GM21825 (cell line): ENCODE data around the gene GRAMD4.

Source experiments
- ATAC-seq: cut with Tn5 transposase; IDR thresholded peaks from one replicate; pipeline ENCODE4 v1.9.1; 2021; ENCODE audit warnings: mild to moderate bottlenecking, moderate library complexity; ENCODE audit not compliant: unreplicated experiment

The GRAMD4 gene

GRCh38 chr22:46582281-46582933 lies 37.8 kb upstream of the GRAMD4 start:
- ATAC-seq, result no peak

DNA sequence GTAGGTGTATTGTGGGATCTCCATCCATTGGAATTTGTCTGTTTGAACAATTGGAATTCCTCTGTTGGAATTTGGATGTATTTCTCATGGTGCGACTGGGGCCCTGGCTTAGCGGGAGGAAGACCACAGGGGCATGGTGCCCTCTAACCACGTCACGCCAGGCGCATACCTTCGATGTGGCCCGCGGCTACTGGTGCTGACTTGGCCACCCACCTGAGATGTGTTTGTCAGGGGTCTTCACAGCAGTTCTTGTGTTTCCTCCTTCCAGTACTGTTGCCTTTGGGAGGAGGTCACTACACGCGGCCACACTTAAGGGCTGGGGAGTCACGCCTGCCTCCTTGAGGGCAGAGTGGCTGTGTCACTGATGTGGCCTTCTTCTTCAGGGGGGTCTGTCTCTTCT lies 36.6 kb upstream of the GRAMD4 start:
- ATAC-seq, result no peak

DNA sequence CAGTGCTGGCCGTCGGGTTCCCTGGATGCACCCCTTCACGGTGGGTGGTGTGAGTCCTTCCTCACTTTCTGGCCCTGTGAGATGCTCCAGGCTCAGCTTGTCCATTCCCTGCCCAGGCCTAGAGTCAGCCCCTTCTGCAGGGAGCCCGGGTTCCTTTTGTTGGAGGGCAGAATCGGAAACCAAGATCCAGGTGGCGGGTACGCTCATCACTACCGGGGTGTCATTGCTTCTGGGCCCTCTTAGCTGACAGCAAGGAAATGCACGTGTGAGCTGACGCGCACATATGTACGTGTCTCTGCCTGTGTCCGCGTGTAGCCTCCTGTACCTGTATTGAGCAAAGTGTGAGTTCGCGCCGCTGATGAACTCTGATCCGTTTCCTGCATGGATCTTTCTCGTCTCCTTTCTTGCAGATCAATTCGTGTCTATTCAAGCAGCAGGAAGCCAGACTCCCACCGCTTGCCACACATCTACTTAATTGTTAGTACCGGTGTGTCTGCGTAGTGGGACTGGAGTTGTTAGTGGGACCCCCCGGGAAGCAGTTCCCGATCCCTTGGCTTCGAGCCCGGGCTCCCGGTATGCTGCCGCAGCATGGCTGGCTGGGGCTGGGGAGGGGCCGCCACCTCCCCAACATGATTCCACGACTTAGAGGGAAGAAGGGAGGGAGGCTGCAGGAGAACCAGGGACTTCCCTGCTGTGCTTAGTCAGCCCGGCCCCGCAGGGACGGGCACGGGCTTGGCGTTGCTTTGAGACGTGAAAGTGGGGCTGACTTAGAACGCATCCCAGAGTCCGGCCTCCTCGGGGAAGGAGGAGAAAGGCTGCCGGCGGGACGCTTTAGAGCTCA lies 35.9 kb upstream of the GRAMD4 start:
- no peak for ATAC-seq

DNA sequence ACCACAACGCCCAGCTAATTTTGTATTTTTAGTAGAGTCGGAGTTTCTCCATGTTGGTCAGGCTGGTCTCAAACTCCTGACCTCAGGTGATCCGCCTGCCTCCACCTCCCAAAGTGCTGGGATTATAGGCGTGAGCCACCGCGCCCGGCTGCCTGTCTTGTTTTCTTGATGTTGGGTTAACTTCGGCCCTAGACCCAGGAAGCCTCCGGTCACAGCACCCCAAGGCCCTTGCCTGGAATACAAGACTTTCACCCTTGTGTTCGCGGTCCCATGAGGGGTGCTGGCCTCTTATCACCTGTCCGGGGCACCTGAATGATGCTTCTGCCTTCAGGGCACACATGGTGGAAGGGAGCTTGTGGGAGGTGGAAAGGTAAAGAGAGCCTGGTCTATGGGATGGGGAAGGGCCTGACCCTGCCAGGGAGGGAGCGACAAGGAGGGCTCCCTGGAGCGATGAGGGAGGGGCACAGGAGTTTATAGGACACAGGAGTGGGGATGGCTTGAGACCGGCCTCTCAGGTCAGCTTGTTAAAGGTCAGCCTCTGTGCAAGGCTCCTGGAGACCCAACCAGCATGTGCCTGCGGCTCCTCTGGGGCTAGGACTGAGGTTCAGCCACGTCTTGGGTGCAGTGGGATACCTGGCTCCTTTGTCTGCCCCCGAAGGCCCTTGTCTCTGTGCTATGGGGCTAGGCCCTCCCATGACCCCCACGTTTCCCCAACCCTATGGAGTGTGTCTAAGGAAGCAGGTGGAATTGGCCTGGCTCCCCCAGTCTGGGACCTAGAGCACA lies 34.7 kb upstream of the GRAMD4 start:
- ATAC-seq, result no peak

DNA sequence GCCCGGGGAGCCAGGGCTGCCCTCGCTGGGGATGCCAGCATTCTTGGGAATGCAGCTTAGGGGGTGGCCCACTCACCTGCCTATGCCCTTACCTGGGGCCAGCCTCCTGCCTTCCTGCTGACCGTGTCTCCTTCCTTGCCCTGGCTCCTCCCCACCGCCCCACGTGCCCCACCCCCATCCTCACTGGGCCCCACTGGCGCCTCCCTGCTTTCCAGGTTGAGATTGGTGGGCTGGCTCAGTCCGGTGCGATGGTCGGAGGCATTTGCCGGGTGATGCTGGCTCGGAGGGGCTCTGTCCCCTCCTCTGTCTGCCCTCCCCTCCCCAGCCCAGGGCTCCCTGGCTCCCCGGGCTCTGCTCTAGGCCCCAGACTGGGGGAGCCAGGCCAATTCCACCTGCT lies 34.1 kb upstream of the GRAMD4 start:
- ATAC-seq, result no peak

- no peak for ATAC-seq
Measured at GRCh38 chr22:46586531-46587011, 33.6 kb upstream of the GRAMD4 start.

DNA sequence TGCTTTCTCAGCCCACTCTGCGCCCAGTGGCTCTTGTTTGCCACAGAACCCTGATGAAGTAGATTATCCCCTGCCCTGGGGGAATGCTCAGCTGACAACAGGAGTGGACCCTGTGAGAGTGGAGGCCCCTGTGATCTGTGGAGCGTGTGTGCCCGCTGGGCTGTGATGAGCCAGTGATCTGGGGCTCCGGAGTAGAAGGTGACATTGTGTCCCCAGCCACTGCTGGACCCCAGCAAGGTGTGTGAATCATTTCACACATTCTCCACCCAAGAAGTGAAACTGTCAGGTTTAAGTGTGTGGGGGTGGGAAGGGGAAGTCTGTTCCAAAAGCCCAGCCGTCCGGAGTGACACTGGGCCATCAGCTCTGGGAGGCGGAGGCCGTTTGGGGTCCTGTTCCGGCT lies 33.1 kb upstream of the GRAMD4 start:
- peak; percentile 28 for ATAC-seq

DNA sequence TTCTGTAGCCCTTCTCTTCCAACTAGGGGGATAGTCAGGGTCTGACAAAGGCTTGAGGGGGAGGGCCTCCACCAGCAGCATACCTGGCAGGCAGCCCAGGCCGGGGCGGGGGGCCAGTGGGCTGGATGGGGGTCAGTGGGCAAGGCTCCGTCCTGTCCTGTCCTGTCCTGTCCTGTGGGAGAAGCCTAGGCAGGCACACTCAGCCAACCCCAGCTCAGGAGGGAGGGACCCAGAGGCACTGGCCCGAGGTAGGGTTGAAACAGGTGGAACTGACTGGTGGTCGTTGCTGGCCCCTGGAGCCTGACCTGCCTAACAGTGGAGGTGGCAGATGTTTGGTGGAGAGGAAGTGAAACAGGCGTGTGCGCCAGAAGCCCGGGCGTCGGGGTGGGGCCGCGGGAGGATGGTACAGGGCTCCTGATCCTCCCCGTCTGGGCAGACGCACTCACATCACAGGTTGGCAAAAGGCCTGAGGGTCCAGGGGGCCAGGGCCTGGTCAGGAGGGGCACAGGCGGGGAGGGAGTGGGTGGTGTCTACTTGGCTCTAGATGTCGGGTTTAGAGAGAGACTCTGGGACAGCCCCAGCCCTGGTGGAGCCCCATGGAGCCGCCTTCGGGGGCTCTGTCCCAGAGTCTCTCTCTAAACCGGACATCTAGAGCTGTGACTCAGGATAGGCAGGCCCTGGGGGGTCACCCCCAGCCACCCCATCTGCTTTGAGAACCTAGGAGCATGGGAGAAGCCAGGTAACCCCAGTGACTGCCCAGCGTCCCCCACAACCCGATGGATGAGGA lies 32.5 kb upstream of the GRAMD4 start:
- ATAC-seq, result peak; percentile 60

DNA sequence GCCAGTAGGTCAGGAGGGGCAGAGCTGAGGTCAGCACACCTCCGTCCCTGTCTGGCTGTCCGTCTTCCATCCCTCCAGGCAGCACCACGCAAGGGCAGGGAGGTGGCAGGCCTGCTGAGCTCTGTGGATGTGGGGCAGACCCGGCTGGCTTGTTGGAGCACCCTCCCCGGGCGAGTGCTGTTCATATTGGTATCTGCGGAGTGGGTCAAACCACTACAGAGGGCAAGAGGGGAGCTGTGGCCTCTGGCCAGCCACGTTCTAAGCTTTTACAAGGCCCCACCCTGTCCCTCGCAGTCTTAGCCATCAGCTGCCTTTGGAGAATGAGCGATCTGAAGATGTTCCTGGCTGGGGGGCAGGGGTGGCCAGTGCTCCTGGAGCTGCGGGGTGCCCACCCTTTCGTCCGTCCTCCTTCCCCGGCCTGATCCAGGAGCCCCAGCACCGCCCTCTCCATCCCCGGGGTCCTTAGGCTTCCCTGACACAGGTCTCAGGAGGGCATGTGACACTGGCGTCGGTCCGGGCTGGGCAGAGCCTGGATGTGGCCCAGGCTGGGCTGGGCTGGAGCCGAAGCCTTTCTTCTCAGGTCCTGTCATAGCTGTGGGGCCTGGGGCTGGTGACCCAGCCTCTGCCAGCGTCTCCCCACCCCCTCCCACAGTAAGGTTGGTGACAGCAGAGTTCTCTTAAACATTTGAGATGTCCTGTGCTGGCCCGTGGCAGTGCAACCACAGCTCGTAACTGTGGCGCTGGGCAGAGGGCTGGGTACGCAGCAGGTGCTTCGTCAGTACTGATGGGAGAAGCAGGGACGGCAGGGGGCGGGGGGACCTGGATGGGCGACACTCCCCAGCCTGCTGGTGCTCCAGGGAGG lies 31.7 kb upstream of the GRAMD4 start:
- ATAC-seq, result no peak

DNA sequence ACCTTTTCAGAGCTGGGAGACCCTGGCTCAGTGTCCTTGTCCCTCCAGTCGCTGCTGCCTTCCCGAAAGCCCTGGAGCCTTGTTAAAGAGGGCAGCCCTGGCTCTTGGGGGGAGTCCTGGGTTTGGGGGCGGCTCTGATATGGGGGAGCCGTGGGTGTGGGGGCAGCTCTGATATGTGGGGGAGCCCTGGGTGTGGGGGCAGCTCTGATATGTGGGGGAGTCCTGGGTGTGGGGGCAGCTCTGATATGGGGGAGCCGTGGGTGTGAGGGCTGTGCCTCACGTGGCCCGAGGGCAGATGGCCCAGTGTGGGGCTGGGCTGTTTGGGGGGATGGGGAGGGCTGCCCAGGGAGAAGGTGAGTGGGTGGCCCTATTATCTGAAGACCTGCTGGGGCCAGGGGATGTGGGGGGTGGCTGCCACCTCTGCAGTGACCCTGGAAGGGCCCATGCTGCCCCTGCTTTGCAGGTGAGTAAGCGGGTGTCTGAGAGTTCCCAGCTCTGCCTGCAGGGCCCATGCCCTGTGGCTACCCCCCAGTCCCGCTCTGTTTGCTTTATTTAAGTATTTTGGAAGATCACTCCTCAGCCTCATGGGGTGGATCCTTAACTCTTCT lies 30.9 kb upstream of the GRAMD4 start:
- ATAC-seq, result no peak

DNA sequence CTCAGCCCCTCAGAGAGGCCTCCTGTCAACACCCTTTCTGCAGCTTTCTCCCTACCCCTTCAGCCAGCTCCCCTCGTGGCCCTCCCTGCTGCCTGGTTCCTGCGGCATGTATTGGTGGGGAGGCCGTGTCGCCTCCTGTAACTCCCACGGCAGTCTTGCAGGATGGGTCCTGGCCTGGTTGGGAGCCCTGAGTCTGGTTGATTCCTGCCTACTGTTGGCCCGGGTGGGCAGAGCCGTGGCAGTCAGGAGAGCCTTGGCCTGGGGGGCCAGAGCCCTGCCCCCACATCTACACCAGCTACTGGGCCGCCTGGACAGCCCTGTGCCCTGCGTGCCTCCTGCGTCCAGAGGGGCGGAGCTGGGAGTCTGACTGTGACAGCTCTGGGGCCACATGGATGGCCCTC lies 30.3 kb upstream of the GRAMD4 start:
- no peak for ATAC-seq

DNA sequence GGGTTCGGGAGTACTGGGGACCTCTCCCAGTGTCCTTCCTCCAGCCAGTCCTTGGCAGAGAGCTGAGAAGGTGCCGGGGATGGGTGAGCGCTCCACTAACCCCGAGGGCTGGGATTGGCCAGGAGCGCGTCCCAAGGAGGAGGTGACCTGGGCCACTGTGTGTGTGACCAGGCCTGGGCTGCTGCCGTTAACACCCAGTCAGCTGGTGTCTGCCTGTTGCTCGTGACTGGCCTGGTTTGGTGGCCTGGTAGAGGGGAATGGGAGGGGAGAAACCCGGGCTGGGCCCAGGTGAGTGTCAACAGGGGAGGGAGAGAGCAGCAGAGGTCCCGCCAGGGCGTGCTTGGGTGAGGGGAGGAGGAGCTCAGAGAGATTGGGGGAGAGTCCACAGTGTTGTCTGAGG lies 29.9 kb upstream of the GRAMD4 start:
- no peak for ATAC-seq

DNA sequence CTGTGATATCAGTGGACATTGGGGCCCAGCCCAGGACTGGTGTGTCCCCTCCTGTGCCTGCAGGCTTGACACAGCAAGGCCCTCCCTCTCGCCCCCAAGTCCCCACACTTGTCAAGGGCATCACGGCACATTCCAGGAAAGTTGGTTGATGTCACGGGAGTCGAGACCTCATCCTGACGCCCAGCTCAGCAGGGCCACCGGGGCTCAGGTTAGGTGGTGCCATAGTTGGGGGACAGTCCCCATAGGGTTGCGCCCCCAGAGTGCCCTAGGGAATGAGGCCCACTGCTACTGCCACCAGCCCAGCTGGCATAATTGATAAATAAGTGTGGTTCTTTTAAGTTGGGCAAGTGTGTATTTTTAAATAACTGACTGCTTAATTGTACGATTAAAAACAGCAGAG lies 28.3 kb upstream of the GRAMD4 start:
- ATAC-seq, result no peak

DNA sequence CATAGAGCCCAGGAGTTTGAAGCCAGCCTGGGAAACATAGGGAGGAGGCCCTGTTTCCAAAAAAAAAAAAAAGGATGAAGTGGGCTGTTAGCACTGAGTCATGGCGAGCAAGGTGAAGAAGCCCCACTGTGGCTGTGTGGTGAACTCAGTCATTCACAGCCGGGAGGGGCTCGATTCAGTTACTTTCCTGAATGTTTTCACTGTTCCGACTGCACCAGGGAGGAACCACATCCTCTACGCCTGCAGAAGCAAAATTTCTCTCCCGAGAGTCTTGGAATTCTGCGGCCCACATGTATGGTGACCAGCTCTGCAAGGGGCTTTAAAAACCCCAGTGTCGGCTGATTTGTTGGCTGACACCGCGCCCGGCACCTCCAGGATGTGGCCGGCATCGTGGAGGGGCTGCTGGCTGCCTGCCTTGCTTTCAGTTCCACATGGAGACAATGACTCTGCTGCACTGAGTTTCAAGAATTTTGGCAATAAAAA lies 27.8 kb upstream of the GRAMD4 start:
- ATAC-seq, result peak; percentile 42

GRCh38 chr22:46593211-46593681 lies 26.9 kb upstream of the GRAMD4 start:
- no peak for ATAC-seq

GRCh38 chr22:46593996-46594946 lies 25.9 kb upstream of the GRAMD4 start:
- ATAC-seq, result no peak

GRCh38 chr22:46594947-46595298 lies 25.3 kb upstream of the GRAMD4 start:
- ATAC-seq, result no peak

- no peak for ATAC-seq
Measured at GRCh38 chr22:46595545-46595944, 24.6 kb upstream of the GRAMD4 start.
